ENCODE measurements around the gene RNU1-3.
"Not testable (repeated sequence)": the region's sequence is repeated elsewhere in the genome, so short reads cannot be mapped to it uniquely, and the experiment has no call there.

DNA sequence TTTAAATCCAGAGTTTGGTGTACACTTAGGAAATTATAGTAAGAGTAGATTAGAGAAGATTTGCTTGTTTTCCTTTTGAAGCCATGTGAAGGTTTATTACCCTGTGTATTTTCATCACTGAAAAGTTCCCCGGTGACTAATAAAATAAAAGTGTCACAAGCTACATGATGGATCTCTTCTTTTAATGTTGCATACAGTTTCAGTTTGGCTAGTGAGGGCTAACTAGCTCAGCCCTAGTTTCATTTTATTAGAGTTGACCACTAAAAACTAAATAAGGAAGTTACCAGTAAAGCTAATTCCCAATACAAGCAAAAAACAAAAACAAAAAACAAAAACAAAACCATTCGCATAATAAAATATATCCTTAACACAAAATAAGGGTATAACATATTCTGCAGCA is 17.4 kb upstream of the RNU1-3 start:
- TF ChIP-seq CTCF (conservative IDR thresholded peaks at IDR 0.05; ENCODE audit: low read length); EZH2phosphoT487 (IDR thresholded peaks at IDR 0.05; ENCODE audit: borderline replicate concordance, low read depth, low read length): not testable (repeated sequence)

Data from OCI-LY7 (cell line).